ENCODE results near the gene NDUFA6. TPM values are rescaled to one million over a fixed set of nuclear protein-coding genes. Genes with fewer than 3 reads are reported as not detected.
"Not testable (repeated sequence)": the region's sequence is repeated elsewhere in the genome, so short reads cannot be mapped to it uniquely, and the experiment has no call there.

Gene NDUFA6
- total RNA-seq, 1 experiment from 2014 or later: 112 TPM

DNA sequence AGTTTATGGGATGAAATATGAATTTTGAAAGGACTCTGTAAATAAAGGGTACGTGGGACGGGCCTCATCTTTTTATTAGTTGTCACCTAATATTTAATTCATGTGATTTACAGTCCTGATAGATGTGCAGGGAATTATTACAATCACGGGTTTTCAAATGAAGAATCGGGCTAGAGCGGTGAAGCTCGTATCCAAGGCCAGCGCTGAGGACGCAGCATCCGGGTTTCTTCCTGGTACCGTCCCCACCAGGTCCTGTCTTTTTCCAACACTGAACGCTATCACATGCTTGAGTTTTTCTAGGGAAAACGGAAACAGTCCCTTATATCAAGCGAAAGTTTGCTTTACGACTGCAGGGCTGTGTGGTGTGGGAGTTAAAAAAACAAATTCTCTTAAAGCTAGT is 10.3 kb downstream of the NDUFA6 start:
- no peaks in the 10 kb centered on the region for H3K27me3 ChIP-seq
- peak overlapping the region; percentile 88 for H3K27ac ChIP-seq
- peaks cover 5% of the 10 kb centered on the region; the same call in 1 of the 2 replicates for H3K4me1 ChIP-seq
- peaks cover 13% of the 10 kb centered on the region for H3K36me3 ChIP-seq
- peak overlapping the region; percentile 84 for H3K4me3 ChIP-seq
- no peaks in the 10 kb centered on the region for H3K9me3 ChIP-seq (replicated peaks)
- peak in 1 of 2 experiments; percentile 45 for DNase-seq

DNA sequence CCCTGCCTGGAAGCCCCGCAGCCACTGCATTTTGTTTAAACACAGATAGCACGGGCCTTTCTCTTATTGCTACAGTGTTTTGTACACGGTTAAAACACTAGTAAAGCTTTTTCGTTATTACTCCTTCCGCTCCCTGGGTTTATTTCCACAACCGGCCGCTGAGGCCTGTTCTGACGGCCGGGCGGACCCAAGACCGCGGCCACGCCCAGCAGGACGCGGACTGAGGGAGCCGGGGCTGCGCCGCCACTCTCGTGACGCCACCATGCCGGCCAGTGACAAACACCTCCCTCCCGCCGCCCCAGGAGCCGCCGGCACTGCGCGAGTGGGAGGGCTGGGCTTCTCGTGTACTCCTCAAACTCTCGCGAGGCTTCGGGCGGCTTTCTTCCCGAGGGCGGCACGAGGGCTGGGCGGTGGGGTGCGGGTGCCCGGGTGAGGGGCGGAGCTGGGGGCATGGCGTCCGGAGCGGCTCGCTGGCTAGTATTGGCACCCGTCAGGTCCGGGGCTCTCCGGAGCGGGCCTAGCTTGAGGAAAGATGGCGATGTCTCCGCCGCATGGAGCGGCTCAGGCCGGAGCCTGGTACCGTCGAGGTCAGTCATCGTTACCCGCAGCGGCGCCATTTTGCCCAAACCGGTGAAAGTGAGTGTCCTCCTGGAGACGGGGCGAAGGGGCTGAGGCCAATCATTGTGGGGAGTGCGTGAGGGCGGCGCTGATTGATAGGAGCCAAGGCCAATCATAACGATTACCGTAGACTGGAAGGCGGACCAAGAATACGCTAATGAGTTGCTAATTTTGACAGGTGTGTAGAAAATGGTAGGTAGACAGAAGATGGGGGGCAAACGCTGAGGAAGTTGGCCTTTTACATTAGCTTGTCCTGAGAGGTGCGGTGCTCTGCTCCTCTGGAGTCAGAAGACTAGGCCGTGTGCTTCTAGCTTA is 11.0 kb downstream of the NDUFA6 start, which contains the start of gene SMDT1:
SMDT1 (plus strand) TSS at position 382 of the 933 bp plus-strand sequence; CDS start at position 451, 69 bp downstream.
- Histone ChIP-seq H3K27ac (peak within 1 kb of the TSS; percentile 88), H3K9me3 (replicated peaks) (no peaks in the 10 kb centered on the region), H3K27me3 (no peaks in the 10 kb centered on the region), H3K4me1 (peaks cover 5% of the 10 kb centered on the region; the same call in 1 of the 2 replicates), H3K36me3 (peaks cover 7% of the 10 kb centered on the region), H3K4me3 (peak within 1 kb of the TSS; percentile 84)
- peak; percentile 98 for DNase-seq

DNA sequence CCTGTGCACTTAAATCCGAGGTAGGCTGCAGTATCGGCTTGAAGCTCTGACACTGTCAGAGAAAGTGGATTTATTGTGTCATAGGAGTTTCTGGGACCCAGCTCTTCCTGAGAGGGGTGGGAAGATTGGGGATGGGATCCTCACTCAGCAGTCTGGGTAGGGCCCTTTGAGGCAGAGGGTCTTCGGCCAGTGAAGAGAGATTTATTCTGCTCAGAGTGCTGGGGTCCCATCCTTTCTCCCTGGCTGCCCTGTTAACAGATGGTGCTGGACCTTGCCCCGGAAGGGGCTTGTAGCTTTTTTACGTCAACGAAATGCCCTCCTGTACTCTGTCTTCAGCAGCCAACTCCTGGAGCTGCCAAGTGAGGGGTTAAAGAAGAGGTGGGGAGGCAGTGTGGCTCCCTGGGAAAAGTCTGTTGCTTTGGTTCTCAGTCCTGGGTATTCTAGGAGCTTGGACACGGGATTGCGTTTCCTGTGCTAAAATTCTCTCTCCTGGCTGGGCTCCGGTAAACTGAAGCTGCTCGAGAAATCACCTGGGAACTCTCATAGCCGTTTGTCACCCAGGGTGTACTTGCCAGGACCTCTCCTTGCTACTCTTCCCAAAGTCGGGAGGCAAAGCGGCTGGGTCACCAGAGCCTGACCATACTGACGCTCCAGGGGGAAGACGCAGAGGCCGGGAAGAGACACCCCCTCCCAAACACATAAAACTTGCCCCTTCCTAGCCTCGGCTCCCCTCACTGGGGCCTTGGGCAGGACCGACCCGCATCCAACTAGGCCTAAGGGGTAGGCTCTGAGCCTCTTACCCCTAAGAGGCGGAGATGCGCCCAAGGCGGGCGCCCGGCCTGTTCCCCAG is 11.9 kb downstream of the NDUFA6 start:
- H3K27ac ChIP-seq: peak overlapping the region; percentile 88
- H3K4me3 ChIP-seq: peak overlapping the region; percentile 84
- H3K9me3 ChIP-seq (replicated peaks): no peaks in the 10 kb centered on the region
- peak; percentile 19 to 30 for DNase-seq
- H3K4me1 ChIP-seq: peaks cover 5% of the 10 kb centered on the region; the same call in 1 of the 2 replicates
- no peaks in the 10 kb centered on the region for H3K27me3 ChIP-seq
- H3K36me3 ChIP-seq: peaks cover 7% of the 10 kb centered on the region; the same call in 1 of the 2 replicates

DNA sequence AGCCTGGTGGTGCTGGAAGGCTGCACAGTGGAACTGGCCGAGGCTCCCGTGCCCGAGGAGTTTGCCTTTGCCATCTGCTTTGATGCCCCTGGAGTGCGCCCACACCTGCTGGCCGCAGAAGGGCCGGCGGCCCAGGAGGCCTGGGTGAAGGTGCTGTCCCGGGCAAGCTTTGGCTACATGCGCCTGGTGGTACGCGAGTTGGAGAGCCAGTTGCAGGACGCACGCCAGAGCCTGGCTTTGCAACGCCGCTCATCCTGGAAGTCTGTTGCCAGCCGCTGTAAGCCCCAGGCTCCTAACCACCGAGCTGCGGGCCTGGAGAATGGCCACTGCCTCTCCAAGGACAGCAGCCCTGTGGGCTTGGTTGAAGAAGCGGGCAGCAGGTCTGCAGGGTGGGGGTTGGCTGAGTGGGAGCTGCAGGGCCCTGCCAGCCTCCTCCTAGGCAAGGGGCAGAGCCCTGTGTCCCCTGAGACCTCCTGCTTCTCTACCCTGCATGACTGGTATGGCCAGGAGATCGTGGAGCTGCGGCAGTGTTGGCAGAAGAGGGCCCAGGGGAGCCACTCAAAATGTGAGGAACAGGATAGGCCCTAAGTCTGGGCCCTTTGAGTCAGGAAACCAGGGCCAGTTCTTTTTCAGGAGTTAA is 13.0 kb downstream of the NDUFA6 start:
- H3K27me3 ChIP-seq: no peaks in the 10 kb centered on the region
- no peaks in the 10 kb centered on the region for H3K36me3 ChIP-seq
- H3K9me3 ChIP-seq (replicated peaks): no peaks in the 10 kb centered on the region
- H3K4me3 ChIP-seq: no peak overlapping the region
- no peak overlapping the region for H3K27ac ChIP-seq
- peaks cover 5% of the 10 kb centered on the region; the same call in 1 of the 2 replicates for H3K4me1 ChIP-seq
- DNase-seq: no peak

DNA sequence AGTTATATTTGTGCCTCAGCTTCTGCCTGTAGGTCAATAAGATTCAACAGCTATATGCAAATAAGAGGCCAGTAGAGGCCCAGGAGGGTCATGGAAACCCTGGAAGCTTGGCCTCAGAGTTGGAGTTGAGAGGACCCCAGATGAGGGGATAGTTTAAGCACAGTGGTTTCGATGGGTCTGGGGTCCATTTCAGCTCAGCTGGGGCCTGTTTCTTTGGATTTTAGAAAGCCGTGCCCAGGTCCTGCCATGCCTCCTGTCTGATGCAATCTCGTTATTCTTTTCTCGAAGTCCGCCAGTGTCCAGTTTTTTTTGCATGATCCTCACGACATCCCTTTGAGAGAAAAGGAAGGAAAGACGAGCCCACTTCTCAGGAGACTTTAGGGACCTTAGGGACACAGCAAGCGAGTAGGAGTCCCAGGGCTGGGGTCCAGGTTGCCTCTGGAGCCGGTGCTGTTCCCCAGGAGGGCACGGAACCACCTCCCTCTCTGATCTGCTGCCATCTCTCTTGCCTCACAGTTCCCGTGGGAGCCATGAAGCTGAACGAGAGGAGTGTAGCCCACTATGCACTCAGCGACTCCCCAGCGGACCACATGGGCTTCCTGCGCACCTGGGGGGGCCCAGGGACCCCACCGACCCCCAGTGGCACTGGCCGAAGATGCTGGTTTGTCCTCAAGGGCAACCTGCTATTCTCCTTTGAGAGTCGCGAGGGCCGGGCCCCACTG is 13.6 kb downstream of the NDUFA6 start:
- H3K36me3 ChIP-seq: no peaks in the 10 kb centered on the region
- no peaks in the 10 kb centered on the region for H3K27me3 ChIP-seq
- peaks cover 5% of the 10 kb centered on the region; the same call in 1 of the 2 replicates for H3K4me1 ChIP-seq
- no peak overlapping the region for H3K27ac ChIP-seq
- DNase-seq: no peak
- H3K4me3 ChIP-seq: no peak overlapping the region
- no peaks in the 10 kb centered on the region for H3K9me3 ChIP-seq (replicated peaks)

DNA sequence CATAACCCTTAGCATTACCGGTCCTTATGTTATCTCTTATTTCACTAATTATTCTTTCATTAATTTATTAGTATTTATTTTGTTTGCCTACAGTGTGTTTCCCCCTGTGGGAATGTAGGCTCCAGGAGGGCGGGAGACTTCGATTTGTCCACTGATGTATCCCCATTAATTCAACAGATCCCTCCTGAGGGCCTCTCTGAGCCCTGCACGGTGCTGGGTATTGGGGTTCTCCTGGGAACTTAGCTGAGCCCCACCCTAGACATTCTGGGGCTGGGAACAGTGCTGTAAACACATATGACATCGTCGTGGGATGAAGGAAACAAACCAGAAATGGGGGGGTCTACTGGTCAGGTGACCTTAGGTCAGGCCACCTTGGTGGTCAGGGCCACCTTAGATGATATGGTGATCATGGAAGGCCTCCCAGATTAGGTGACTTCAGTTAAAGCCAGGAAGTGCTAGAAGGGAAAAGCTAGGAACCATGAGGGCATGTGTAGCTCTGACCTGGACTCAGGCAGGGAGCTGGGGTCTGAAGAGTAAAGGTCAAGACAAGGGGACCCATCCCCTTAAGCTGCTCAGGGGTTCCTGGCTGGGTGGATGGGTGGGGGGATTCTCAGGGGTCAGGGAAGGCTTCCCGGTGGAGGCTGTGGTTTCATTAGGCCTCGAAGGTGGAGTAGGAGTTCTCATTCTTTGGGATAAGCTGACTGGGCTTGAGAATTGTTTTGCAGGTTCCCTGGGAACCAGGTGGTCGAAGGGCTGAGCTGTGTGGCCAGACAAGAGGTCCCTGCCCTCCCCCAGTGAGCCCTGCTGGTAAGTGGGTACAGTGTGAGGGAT is 15.5 kb downstream of the NDUFA6 start:
- no peak for DNase-seq
- H3K9me3 ChIP-seq (replicated peaks): no peaks in the 10 kb centered on the region
- no peaks in the 10 kb centered on the region for H3K36me3 ChIP-seq
- peaks cover 5% of the 10 kb centered on the region; the same call in 1 of the 2 replicates for H3K4me1 ChIP-seq
- no peak overlapping the region for H3K27ac ChIP-seq
- H3K4me3 ChIP-seq: no peak overlapping the region
- no peaks in the 10 kb centered on the region for H3K27me3 ChIP-seq

DNA sequence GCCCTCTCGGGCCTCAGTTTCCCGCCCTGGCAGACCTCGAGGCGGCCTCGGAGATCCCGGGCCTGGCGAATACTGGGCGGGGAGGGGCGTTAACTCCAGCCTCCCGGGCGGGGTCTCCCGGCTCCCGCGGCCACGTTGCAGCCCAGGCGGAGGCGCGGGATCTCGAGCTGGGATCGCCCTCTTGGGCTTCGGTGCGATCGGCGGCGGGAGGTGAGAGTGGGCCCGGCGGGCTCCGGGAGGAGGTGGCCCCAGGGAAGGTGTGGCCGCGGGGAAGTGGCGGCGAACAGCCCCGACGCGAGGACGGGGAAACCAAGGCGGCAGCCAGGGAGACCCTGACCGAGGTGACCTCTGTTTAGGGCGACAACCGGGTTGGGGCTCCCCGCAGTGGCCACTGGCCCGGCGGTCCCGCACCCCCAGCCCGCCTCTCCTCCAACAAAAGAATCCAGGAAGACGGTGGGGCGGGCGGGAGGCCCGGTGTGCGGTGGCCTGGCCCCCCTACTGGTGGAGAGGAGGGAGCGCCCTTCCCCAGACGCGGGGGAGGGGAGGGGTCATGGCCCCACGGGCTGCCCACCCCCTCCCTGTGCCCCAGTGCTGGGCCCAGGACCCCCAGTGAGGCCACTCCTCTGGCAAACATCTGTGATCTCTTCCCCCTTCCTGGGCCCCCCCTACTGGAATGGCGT is 16.3 kb downstream of the NDUFA6 start, which contains the start of gene PHETA2:
PHETA2 (plus strand) TSS at position 117 of the 680 bp plus-strand sequence. CDS start 3,046 bp downstream, outside the sequence.
- DNase-seq: no peak
- H3K4me3 ChIP-seq: no peak within 1 kb of the TSS
- no peaks in the 10 kb centered on the region for H3K9me3 ChIP-seq (replicated peaks)
- no peaks in the 10 kb centered on the region for H3K27me3 ChIP-seq
- H3K36me3 ChIP-seq: no peaks in the 10 kb centered on the region
- peaks cover 5% of the 10 kb centered on the region; the same call in 1 of the 2 replicates for H3K4me1 ChIP-seq
- H3K27ac ChIP-seq: no peak within 1 kb of the TSS

DNA sequence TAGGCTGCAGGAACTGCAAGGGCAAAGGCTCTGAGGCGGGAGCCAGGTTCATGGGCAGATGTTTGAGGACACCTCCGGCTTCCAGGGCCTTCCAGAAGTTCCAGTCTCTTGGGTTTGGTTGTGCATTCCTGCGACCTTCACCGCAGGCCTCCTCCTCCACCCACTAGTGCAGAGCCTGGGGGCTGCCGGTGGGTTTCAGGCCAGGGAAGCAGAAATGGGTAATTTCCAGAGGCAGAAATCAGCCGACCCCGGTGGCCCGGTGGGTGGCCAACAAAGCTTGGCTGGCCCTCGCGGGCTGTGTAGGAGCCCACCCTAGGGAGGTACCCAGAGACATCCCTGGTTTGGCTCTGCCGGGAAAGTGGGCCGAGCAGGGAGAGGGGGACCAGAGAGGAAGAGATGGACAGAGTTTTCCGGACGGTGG is 16.9 kb downstream of the NDUFA6 start:
- no peak overlapping the region for H3K27ac ChIP-seq
- peaks cover 5% of the 10 kb centered on the region; the same call in 1 of the 2 replicates for H3K4me1 ChIP-seq

DNA sequence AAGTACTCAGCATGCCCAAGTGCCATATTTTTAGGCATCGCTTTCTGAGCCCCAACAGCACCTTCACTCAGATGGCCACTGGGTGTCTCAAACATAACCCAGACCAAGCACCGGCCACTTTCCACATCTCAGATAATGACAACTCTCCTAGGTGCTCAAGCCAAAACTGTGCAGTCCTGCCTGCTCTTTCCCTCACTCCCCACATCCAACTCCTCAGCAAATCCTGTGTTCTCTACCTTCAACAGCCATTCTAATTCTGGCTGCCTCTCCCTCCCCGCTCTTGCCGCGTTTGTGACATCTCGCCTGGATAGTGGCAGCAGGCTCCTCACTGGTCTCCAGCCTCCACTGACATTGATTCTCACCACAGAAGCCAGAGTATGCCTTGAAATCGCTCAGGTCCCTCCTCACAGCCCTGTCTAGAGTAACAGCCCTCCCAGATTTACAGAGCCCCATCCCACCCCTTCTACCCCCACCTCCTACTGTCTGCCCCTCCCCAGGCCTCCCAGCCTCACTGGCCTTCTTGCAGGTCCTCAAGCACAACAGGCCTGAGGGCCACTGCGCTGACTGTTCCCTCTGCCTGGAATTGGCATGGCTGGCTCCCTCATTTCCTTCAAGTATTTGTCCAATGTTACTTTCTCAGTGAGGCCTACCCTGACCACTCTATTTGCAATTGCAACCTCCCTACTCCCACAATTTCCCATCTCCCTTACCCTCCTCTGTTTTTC is 17.8 kb downstream of the NDUFA6 start:
- Histone ChIP-seq H3K27me3 (no peaks in the 10 kb centered on the region), H3K4me1 (no peaks in the 10 kb centered on the region), H3K36me3 (no peaks in the 10 kb centered on the region), H3K9me3 (replicated peaks) (no peaks in the 10 kb centered on the region), H3K27ac (no peak overlapping the region), H3K4me3 (no peak overlapping the region)
- DNase-seq: no peak

More for the DNA sequence above, 16.9 kb downstream of the NDUFA6 start:
- Histone ChIP-seq H3K27me3 (no peaks in the 10 kb centered on the region), H3K9me3 (replicated peaks) (no peaks in the 10 kb centered on the region), H3K36me3 (no peaks in the 10 kb centered on the region), H3K4me3 (no peak overlapping the region)
- DNase-seq: no peak

DNA sequence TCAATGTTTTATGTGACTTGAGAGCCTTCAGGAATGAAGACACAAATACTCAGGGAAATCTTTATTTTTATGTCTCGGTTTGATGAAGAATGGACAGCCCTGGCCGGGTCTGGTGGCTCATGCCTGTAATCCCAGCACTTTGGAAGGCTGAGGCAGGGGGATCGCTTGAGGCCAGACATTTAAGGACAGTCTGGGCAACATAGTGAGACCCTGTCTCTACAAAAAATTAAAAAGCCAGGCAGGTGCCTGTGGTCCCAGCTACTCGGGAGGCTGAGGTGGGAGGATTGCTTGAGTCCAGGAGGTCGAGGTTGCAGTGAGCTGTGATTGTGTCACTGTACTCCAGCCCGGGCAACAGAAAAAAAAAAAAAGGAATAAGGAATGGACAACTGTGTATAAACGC is 19.1 kb downstream of the NDUFA6 start:
- not testable (repeated sequence) for DNase-seq; H3K36me3 ChIP-seq; H3K9me3 ChIP-seq (replicated peaks); H3K4me1 ChIP-seq; H3K27me3 ChIP-seq; H3K27ac ChIP-seq
- H3K4me3 ChIP-seq: peak overlapping the region; percentile 60

DNA sequence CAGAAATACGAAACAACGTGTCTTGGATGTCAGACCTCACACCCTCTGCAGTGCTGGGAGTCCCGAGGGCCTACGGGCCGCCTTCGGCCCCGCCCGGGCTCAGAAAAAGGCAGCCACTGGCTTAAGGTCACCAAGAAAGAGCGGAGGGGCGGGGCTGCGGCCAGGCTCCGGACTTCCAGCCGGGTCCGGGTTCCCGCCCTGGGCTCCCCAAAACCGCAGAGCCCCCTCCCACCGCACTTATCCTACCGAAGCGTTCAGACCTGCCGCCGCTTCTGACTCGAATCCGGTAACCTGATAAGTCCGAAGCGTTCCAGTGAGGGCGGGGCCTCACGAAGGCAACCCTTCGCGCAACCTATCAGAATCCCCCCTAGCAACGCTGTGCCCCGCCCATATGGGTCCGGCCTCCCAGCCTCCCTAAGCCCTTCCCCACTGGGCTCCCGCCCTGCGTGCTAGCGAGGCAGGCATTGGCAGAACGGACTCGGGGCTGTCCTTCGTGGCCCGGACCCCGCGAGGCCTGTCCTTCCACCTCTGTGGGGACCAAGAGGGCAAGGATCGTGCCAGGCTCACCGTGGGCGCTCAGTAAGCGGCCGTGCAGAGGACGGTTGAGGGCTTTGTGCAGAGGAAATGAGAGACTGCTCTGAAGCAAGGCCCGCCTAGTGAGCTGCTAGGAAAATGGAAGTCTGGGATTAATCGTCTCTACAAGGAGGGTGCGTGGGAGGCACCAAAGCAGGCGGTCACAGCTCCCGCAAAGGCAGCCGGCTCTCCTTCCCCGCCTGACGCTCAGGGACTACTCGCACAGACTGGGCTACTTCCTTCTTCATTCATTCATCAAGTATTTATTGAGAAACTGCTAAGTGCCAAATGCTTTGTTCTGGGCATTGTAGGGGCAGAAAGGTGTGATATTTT is 19.8 kb downstream of the NDUFA6 start, which contains the start of gene NAGA:
NAGA (minus strand) TSS at position 296 of the 906 bp plus-strand sequence. CDS start 515 bp downstream, outside the sequence.
- H3K27ac ChIP-seq: peak within 1 kb of the TSS; percentile 49
- no peaks in the 10 kb centered on the region for H3K27me3 ChIP-seq
- H3K36me3 ChIP-seq: no peaks in the 10 kb centered on the region
- no peaks in the 10 kb centered on the region for H3K4me1 ChIP-seq
- DNase-seq: peak; percentile 96 to 97
- H3K4me3 ChIP-seq: peak within 1 kb of the TSS; percentile 60
- no peaks in the 10 kb centered on the region for H3K9me3 ChIP-seq (replicated peaks)
